ENCODE results near the gene FRRS1.

Gene FRRS1

DNA sequence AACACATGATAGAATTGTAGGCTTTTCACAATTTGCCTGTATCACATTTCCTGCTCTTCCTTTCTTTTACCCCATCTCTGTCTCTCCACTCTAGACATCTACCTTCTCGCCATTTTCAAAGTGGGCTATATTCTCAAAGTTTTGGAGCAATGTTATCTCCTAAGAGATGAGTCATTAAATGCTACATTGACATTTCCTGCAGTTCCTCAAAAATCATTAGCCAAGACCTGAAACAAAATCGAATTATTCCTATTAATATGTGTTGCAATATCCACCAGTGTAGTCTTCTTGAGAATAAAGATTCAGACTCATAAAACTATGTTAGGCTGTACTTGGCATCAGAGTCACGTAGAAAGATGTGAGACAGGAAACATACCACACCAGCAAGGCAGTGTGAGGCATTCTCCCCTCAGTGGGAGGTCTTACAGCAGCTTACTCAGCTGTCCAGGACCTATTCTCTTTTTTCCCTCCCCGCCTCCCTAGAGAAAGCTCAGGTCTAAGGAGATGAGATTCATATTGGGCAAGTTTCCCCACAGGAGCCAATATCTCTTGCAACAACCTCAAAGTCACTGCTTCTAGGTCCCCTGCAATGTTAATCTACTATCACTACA, 38.8 kb downstream of the FRRS1 start:
- no peak for DNase-seq

DNA sequence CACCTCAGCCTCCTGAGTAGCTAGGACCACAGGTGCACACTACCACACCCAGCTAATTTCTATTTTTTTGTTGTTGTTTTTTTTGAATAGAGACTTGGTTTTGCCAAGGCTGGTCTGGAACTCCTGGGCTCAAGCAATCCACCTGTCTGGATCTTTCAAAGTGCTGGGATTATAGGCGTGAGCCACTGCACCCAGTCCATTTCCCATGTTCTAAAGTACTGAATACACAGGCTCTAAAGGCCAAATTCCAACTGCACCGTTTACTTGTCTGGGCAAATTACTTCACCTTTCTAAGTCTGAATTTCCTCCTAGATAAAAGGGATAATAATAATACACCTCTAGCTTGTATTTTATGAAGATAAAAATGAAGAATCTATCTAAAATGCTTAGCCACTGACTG, 39.6 kb downstream of the FRRS1 start:
- DNase-seq: no peak

DNA sequence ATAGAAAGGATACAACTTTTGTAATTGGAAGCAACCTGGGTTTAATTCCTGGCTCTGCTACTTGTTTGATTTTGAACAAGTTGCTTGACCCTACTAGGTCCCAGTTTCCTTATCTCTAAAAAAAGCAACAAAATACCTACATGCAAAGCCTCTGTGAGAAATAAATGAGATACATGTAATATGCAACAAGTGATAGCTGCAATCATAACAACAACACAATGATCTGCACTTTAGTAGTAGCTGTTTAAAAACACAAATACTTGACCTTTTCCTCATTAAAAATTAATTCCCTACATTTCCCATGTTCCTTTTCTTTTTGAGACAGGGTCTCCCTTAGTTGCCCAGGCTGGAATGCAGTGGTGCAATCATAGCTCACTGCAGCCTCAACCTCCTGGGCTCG, 40.0 kb downstream of the FRRS1 start:
- DNase-seq: no peak

DNA sequence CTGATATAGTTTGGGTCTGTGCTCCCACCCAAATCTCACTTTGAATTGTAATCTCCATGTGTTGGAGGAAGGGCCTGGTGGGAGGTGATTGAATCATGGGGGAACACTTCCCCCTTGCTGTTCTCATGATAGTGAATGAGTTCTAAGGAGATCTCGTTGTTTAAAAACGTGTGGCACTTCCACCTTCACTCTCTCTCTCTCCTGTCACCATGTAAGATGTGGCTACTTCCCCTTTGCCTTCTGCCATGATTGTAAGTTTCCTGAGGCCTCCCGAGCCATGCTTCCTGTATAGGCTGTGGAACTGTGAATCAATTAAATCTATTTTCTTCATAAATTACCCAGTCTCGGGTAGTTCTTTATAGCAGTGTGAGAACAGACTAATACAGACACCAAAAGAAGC, 40.4 kb downstream of the FRRS1 start:
- DNase-seq: no peak

DNA sequence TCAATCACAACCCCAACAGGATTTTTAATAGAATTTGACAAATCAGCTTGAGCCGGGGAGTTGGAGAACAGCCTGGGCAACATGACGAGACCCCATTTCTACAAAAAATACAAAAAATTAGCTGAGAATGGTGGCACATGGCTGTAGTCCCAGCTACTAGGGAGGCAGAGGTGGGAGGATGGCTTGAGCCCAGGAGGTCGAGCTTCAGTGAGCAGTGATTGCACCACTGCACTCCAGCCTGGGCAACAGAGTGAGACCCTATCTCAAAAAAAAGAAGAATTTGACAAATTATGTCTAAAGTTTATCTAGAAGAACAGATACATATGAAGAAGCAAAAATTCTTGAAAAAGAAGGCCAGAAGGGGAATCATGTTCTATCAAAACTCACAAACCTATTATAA, 43.2 kb downstream of the FRRS1 start:
- DNase-seq: no peak

DNA sequence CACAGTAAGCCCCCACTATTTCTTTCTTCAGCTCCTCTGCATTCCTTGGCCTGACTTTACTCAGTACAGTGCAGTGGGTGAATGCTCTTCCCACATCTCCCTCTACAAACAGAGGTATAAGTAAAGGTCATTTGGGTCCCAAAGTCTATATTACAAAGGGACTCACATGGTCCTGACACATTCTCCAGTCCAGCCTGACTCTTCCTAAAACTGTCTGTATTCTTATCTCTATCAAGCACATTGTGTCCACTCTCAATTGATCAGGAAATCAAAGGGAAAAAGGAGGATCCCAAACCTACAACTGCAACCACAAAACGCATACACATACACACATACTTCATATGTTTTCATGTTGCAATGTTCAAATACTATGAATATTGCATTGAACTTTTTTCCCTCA, 49.4 kb downstream of the FRRS1 start:
- no peak for DNase-seq

DNA sequence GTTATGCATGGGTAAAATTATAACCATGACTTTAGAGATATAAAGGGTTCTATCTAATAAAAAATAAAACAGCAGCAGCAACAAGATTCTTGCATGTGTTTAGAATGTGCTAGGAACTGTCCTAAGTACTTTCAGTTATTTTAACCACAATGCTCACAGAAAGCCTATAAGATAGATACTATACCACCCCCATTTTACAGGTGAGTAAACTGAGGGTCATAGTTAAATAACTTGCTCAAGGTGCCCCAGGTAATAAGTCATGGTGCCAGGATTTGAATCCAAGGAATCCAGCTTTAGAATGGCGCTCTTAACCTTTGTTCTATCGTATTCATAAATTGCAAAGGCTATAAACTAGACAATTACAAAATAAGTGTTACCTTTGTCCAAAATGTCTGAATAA, 53.4 kb downstream of the FRRS1 start:
- DNase-seq: no peak

DNA sequence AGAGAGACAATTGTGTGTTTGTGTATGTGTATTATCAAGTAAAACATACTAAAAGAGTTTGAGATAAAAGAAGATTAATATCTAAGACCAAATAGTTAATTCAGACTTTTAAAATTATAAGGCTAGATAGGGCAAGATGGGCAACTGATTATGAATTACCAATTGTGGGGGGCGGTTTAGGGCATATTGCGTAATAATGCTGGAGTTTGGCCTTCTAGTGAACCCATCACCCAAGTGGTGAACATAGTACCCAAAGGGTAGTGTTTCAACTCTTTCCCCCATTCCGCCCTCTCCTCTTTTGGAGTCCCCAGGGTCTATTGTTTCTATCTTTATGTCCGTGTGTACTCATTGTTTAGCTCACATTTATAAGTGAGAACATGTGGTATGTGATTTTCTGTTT, 55.4 kb downstream of the FRRS1 start:
- no peak for DNase-seq

DNA sequence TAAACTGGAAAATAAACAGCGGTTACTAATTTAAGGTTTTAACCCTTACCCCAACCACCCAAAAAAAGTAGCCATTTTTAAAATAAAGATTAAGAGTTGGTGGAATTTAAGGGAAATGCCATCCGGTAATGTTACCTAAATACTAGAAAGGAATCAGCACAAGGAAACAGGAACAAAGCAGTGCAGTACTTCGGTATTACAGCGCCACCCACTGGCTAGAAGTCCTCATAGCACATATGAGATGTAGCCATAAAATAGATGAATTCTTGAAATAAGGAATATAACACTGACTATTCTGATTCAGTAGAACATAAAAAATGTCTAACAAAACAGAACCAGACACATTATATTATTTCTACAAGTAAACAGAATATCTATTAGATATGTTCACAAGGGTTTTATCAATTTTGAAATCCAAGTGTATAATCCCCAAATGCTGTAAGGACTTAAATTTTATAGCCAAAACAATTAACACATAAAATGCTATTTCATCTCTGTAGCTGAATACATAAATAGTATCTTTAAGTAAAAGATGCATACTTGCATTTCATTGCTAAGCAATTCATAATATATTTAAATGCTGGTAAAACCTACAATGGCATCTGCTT, 58.8 kb downstream of the FRRS1 start:
- DNase-seq: peak in 6 of 14 donors; percentile 2 to 46 (median 16)

DNA sequence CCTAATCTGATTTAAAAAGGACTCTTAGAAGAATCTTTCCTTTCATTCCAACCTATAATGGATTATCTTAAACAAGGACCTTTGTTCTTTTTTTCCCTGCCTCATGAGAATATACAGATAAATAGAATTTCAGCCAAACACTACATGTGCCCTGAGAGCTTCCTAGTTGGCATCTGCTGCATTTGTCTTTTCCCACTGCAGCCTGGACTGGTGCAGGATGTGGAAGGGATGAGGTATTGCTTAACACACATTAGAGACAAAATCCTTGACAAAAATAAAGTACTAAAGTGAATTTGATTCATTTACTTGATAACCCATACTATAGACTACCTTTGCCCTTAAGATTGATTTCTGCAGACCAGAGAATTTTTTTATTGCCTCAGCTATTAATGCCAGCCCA, 61.0 kb downstream of the FRRS1 start:
- no peak for DNase-seq

DNA sequence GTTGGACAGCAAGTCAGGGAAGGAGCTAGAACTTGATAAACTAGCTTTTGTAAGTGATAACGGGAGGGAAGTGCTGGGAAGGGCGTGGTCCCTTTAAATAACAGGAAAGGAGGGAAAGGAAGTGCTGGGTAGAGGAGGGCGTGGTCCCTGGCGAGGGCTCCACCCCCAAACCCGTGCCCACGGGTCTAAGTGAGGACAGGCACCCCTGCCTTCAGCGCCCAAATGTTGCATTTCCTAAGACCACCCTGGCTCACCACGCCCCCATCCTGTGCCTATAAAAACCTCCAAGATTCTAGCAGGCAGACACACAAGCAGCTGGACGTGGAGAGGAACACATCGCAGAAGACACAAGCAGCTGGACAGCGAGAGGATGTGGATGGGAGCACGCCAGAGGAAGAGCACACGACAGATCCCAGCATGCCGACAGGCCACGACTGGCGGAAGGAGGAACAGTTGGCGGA, 62.0 kb downstream of the FRRS1 start:
- no peak for DNase-seq

DNA sequence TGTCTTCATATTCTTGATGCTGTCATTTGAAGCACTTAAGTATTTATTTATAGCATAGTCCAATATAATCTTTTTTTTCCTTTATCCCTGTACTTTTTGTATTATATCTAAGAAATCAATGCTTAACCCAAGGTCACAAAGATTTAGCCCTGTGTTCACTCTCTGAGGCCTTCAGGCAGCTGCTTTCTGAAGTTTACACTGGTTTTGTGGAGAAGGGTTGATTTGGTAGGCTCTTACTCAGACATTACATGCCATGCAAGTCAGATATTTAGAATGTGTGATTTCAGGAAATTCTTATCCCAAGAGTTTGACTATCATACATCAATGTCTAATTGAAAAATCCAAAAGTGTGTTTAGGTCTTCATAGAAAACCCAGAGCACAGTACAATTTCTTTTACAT, 64.2 kb downstream of the FRRS1 start:
- DNase-seq: no peak

DNA sequence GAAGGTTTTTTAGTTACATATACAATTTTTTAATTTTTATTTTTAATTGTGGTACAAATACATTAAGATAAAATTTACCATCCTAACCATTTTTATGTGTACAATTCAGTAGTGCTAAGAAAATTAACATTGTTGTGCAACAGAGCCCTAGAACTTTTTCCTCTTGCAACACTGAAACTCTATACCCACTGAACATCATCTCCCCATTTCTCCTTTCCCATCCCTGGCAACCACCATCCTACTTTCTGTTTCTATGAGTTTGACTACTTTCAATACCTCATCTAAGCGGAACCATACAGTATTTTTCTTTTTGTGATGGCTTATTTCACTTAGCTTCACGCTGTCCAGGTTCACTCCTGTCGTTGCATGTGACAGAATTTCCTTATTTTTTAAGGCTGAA, 66.4 kb downstream of the FRRS1 start:
- no peak for DNase-seq

DNA sequence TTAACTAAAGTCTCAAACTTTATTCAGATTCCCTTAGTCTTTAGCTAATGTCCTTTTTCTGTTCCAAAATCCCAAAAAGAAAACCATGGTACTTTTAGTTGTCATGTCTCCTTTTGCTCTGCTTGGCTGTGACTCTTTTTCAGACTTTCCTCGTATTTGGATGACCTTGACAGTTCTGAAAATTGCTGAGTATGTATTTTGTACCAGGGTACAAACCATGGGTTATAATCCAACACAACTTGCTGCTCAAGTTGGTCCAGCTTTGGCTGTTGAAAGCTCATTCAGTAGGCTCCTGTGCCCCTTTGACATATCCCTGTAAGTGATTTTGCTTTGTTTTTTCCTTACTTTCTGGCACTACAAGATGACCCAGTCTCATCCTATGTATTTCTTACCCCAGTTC, 68.9 kb downstream of the FRRS1 start:
- DNase-seq: no peak

DNA sequence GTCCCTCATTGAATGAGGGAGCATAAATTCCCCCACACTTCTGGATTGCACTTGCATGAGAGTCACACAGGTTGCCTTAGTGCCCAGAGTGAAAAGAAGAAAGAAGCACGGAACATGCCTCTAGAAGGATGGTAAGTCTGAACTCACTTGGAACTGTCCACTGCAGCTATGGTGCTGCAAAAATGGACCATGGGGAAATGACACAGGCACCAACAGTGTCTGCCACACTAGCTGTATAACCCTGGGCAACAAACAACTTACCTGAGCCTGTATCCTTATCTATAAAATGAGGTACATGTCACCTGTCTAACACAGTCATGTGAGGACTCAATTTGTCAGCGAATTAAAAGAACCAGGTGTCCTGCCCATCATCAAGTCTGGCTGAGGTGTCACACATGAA, 69.8 kb downstream of the FRRS1 start:
- DNase-seq: no peak

DNA sequence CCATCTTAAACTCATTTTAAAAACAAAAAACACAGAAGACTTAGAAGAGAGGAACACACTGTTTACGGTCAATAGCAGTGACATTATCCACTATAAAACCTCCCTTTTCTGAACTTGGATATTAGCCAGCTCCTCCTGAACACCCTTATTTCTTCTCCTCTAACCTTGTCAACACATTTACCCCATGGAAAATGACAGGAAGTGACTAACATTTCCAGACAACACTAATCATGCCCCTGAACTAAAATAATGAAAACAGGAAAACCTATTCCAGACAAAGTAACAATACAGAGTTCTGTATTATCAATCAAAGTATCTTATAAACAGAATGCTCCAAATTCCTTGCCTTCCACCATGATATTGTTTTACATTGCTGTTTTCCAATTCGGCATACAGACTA, 75.3 kb downstream of the FRRS1 start:
- no peak for DNase-seq

DNA sequence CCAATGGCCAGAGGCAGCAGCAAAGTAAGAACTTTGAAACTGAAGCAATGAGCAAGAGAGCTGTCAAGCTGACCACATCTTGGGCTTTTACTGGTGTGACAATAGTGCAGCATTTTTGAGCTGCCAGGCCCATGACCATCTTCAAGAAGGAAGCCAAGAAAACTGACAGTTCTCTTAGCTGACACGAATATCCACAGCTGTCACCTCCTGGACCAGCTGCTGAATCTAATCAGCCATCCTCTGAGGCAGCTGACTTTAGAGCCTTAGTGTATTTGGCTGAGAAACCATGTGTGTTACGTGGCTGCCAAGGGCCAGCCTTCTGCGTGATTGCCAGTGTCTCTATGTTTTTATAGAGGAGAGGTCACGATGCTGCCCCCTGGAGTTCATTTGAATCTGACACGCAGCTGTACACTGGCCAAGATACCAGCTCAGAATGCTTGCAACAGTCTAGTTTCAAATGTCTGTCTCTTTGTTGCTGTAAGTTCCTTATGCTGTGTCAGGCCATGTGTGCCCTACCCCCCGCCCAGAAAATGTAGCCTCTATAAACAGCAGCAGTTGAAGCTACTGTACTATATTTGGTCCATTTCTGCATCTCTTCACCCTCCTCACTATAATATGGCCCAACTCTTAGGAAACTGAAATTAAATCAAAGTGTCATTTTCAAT, 80.8 kb downstream of the FRRS1 start:
- peak in 9 of 14 donors; percentile 2 to 46 (median 24) for DNase-seq

DNA sequence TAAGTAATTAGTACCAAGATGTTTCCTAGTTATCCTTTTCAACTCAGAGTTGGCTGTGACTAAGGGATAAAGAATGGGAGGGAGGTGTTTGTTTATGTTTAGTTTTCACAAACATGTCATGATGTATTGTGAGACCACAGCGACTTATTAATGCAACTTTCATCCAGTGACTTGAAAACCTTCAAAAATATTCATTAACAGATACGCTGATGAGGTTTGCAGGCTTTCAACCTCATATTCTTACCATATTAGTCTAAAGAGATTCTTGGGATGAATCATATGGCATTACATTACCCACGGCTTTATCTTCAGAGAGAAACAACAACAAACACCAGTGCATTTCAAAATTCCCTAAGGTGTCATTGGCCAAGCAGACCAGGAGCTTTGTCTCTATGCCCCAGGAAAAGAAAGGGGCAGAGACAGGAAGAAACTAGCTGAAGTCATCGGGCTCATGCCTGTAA, 84.1 kb downstream of the FRRS1 start:
- no peak for DNase-seq

DNA sequence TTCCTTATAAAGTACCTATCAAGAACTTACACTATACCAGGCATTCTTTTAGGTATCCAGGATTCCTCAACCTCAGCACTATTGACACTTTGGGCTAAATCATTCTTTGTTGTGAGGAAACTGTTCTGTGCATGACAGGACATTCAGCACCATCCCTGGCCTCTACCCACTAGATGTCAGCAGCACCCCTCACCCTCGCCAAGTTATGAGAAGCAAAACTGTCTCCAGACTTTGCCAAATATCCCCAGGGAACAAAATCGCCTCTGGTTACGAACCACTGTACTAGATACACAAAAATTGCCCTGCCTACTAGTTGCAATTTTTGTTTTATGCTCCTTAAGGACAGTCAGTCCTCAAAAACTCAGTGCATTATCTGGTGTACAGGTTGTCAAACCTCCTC, 84.9 kb downstream of the FRRS1 start:
- DNase-seq: no peak

DNA sequence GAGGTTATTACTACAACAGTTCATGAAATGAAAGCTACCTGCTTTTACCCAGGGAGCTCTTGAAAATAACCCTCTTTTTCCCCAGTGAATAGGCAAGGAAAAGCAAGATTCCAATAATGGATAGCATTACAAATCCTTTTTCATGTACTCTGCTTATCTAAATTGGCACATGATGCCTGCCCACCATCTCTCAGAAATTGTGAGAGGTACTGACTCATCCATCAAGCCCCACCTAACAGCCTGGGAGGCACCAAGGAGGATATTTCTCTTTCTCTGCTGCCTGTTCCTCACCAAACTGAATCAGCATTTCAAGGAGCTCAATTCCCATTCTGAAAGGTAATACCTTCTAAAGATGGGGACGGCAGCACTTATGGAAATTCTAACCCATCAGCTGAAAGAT, 86.2 kb downstream of the FRRS1 start:
- DNase-seq: no peak

DNA sequence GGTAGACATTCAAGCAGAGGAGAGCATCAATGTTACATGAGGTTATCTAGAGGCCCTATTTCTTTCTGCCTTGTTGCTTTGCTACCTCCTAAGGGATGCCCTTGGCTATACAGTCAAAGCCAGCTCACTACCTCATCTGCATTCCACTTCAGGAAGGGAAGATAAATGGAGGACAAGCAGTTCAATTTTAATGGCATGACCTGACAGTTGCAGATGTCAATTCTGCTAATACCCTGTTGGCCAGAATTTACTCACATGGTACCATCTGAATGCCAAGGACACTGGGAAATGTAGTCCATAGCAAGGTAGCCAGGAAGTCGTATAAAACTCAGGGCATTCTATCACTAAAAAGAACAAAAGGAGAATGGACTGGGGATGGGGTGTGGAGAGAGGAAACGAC, 89.0 kb downstream of the FRRS1 start:
- DNase-seq: no peak

DNA sequence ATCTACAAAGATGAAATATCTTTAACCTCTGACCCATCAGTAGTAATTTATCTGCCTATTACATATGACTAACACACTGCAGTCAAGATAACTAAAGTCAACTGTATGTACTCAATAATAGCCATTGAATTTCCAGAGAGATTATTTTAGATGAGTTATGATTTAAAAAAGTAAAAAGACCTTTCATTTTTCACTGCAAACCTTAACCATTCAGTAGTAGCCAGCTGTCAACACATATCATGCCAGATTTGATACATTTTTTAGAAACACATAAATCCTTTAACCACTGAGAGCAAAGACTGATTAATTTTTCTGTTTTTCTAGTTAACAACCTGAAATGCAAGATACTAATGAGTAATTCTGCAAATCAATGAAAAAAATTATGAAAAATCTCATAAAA, 89.6 kb downstream of the FRRS1 start:
- no peak for DNase-seq

DNA sequence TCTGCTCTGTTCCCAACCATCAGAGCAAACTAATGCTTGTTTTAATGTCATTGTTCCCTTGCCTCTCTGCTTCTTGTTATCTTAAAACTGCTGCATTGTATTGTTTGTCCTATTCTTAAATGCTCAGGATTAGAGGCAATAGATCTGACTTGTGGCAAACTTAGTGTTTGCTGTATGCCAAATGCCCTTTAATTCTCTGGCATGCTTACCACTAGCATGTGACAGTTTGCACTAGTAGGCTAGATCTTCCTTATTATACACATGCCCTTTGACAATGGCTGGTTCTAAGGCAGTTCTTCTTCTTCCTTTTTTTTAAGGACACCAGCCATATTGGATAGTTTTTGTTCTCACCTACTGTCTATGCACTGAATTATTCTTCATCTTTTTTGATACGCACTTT, 90.4 kb downstream of the FRRS1 start:
- no peak for DNase-seq

DNA sequence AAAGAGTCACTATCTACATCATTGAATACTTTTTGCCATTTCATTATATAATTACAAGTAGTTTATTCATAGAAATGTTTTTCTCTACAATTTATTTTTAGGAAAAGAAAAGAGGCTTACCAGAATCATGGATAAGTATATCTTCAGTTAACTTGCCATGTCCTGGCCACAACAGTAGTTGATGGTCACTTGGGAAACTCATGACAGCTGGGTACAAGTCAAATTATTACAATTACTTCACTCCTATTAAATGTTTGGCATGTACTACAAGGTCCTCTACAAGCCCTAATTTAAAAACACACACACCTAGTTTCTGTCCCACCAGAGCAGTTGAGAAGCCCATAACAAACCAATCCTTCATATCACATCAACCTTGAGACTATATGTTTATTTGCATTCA, 91.1 kb downstream of the FRRS1 start:
- no peak for DNase-seq

Data from C1 segment of cervical spinal cord (tissue), 14 donors.